PC-3 (cell line): ENCODE measurements around the gene UBE2E2. TPM values are rescaled to one million over a fixed set of nuclear protein-coding genes. Genes with fewer than 3 reads are reported as not detected.

Source experiments
- ATAC-seq: fragments of 200-7000 bp; cut with Tn5 transposase; 2 replicates; pipeline ENCODE4 v1.9.1; 2020; ENCODE audit warnings: mild to moderate bottlenecking, moderate library complexity
- BruUV-seq: library from RNA; stranded (reverse); fragments of 400-500 nt; replicated peaks from 2 replicates; lab custom pipeline; 2021; lab: Mats Ljungman, UMichigan
- CTCF ChIA-PET: fragments of 300-600 bp; sonication (Branson Sonifier 250); formaldehyde crosslinking; loops from one replicate; lab custom pipeline; 2022; ENCODE audit warnings: antibody characterized with exemption; lab: Charles Lee
- POLR2A ChIA-PET: fragments of 300-600 bp; sonication (Branson Sonifier 250); formaldehyde crosslinking; loops from one replicate; lab custom pipeline; 2022; ENCODE audit warnings: antibody characterized with exemption; ENCODE audit not compliant: unreplicated experiment; lab: Charles Lee
- DNase-seq: peaks from one replicate; pipeline ENCODE4 v3.0.0-alpha.2; 2015
- H2AFZ ChIP-seq: fragments of 300-600 bp; sonication (generic); 2 replicates; pipeline ENCODE4 v1.6.0; 2016; ENCODE audit warnings: antibody characterized with exemption, low read length
- H3F3A ChIP-seq: fragments of 300-600 bp; sonication (generic); one replicate; pipeline ENCODE4 v1.6.0; 2017; ENCODE audit warnings: antibody characterized with exemption, low read length, control low read depth, mild to moderate bottlenecking; ENCODE audit not compliant: unreplicated experiment
- H3K27ac ChIP-seq: fragments of 300-600 bp; sonication (generic); 2 replicates; pipeline ENCODE4 v1.5.1; 2016; ENCODE audit warnings: mild to moderate bottlenecking, low read length
- H3K27me3 ChIP-seq: fragments of 300-600 bp; sonication (generic); 2 replicates; pipeline ENCODE4 v1.6.1; 2016; ENCODE audit warnings: low read length, mixed read lengths
- H3K36me3 ChIP-seq: fragments of 300-600 bp; sonication (generic); 2 replicates; pipeline ENCODE4 v1.6.1; 2016; ENCODE audit warnings: low read depth, mixed run types, low read length, mixed read lengths
- H3K4me1 ChIP-seq: fragments of 300-600 bp; sonication (generic); 2 replicates; pipeline ENCODE4 v1.5.1; 2016; ENCODE audit warnings: low read length; ENCODE audit not compliant: insufficient read depth
- H3K4me2 ChIP-seq: fragments of 300-600 bp; sonication (generic); 2 replicates; pipeline ENCODE4 v1.6.0; 2016; ENCODE audit warnings: low read length
- H3K4me3 ChIP-seq: fragments of 300-600 bp; sonication (generic); 2 replicates; pipeline ENCODE4 v1.5.1; 2016; ENCODE audit warnings: mild to moderate bottlenecking, low read length, mixed read lengths
- H3K79me2 ChIP-seq: fragments of 300-600 bp; sonication (generic); 2 replicates; pipeline ENCODE4 v1.6.1; 2017; ENCODE audit warnings: low read length, mixed read lengths
- H3K9ac ChIP-seq: fragments of 300-600 bp; sonication (generic); 2 replicates; pipeline ENCODE4 v1.6.0; 2016; ENCODE audit warnings: mild to moderate bottlenecking, low read length
- H3K9me2 ChIP-seq: fragments of 300-600 bp; sonication (generic); replicated peaks from 2 replicates; pipeline ENCODE4 v1.6.1; 2016; ENCODE audit warnings: mixed run types, low read length, mixed read lengths
- H3K9me3 ChIP-seq: fragments of 300-600 bp; sonication (generic); 2 replicates; pipeline ENCODE4 v1.6.1; 2016; ENCODE audit warnings: low read length, mixed read lengths
- H4K20me1 ChIP-seq: fragments of 300-600 bp; sonication (generic); 2 replicates; pipeline ENCODE4 v1.6.1; 2016; ENCODE audit warnings: low read length, mixed read lengths
- EZH2 ChIP-seq: fragments of 300-600 bp; sonication (generic); IDR thresholded peaks from one replicate; pipeline ENCODE4 v1.6.1; 2017; ENCODE audit warnings: antibody characterized with exemption, mild to moderate bottlenecking, low read length; ENCODE audit not compliant: unreplicated experiment
- EZH2phosphoT487 ChIP-seq: fragments of 300-600 bp; sonication (generic); IDR thresholded peaks from 2 replicates; pipeline ENCODE4 v1.6.1; 2018; ENCODE audit warnings: mild to moderate bottlenecking, antibody characterized with exemption, low read length, borderline replicate concordance
- intact Hi-C: fragments of 100-400 bp; cut with micrococcal nuclease; formaldehyde crosslinking; loops from 2 replicates; pipeline ENCODE4 v1.9.0; 2023
- total RNA-seq: library from RNA; depleted of rRNA; stranded (reverse); fragments of >200 nt; gene quantifications from 2 replicates; pipeline ENCODE4 v1.2.3, GENCODE V29; 2014
- TF ChIP-seq, protein P1 (sequence below): fragments of 300-600 bp; sonication (generic); conservative IDR thresholded peaks from 2 replicates; pipeline ENCODE4 v1.5.1; 2017; ENCODE audit warnings: antibody characterized with exemption, low read depth, mild to moderate bottlenecking, low read length

The UBE2E2 gene
- total RNA-seq, 1 experiment from 2014 or later: 25.6 TPM

DNA sequence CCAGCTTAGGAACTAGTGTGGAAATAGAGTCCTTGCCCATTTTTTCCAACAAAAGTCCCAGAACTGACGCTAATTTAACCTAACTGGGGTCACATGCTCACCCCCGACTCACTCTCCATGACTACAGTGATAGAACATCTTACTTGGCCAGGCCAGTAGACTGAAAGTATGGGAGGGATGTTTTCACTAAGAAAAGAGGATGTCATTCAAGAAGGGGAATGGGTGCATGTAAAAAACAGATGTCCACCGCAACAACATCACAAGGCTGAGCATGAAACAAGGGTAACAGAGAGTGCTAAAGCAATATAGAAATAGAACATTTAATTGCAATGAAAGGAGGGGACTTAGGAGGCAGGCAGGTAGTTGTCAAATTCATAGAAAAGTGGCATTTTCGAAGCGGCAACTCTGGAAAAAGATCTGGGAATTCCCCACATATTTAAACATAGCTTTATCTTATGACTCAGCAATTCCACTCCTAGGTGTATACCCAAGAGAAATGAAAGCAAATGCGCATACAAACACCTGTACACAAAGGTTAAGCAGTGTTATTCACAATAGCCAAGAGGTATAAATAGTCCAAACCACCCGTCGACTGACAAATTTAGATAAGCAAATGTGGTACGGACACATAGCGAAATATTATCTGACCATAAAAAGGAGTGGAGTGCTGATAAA, 41.1 kb upstream of the UBE2E2 start:
- Histone ChIP-seq H3K79me2 (no peaks in the 10 kb centered on the region), H3K9me2 (no peaks in the 10 kb centered on the region), H3K4me2 (peak overlapping the region; percentile 60), H3K9me3 (no peaks in the 10 kb centered on the region), H3K27me3 (no peaks in the 10 kb centered on the region), H3K4me1 (peaks cover 43% of the 10 kb centered on the region), H3F3A (no peaks in the 10 kb centered on the region), H3K4me3 (peak overlapping the region; percentile 38), H3K9ac (peak overlapping the region; percentile 3), H3K36me3 (no peaks in the 10 kb centered on the region), H4K20me1 (no peaks in the 10 kb centered on the region), H2AFZ (peak overlapping the region; percentile 17), H3K27ac (peak overlapping the region; percentile 37)
- ATAC-seq: peak; percentile 67
- no peak for TF ChIP-seq EZH2phosphoT487
- TF ChIP-seq, protein P1, sequence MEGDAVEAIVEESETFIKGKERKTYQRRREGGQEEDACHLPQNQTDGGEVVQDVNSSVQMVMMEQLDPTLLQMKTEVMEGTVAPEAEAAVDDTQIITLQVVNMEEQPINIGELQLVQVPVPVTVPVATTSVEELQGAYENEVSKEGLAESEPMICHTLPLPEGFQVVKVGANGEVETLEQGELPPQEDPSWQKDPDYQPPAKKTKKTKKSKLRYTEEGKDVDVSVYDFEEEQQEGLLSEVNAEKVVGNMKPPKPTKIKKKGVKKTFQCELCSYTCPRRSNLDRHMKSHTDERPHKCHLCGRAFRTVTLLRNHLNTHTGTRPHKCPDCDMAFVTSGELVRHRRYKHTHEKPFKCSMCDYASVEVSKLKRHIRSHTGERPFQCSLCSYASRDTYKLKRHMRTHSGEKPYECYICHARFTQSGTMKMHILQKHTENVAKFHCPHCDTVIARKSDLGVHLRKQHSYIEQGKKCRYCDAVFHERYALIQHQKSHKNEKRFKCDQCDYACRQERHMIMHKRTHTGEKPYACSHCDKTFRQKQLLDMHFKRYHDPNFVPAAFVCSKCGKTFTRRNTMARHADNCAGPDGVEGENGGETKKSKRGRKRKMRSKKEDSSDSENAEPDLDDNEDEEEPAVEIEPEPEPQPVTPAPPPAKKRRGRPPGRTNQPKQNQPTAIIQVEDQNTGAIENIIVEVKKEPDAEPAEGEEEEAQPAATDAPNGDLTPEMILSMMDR: no peak
- TF ChIP-seq EZH2: no peak
- no TSS peak for BruUV-seq
- DNase-seq: peak; percentile 73
- intact Hi-C loops: loop anchor here (2.0 to 10.0 kb wide), 3 partner anchors 47 to 240 kb away; no protein-coding TSS in a partner anchor
- ChIA-PET CTCF (interaction anchor here (0.5 kb wide), 1 partner anchor 202 kb away, joined by 4 read pairs; no protein-coding TSS in a partner anchor), POLR2A (no interaction called here)

- CTCF ChIA-PET: interaction anchor here (0.6 kb wide), 1 partner anchor 594 kb away, joined by 3 read pairs; no protein-coding TSS in a partner anchor
- Histone ChIP-seq H3K4me2 (peak overlapping the region; percentile 60), H3F3A (no peaks in the 10 kb centered on the region), H3K9ac (no peak overlapping the region), H3K4me1 (peaks cover 43% of the 10 kb centered on the region), H3K27ac (peak overlapping the region; percentile 37; the same call in 1 of the 2 replicates), H3K4me3 (no peak overlapping the region), H2AFZ (no peak overlapping the region), H4K20me1 (no peaks in the 10 kb centered on the region), H3K9me2 (no peaks in the 10 kb centered on the region), H3K36me3 (no peaks in the 10 kb centered on the region), H3K79me2 (no peaks in the 10 kb centered on the region), H3K9me3 (no peaks in the 10 kb centered on the region), H3K27me3 (no peaks in the 10 kb centered on the region)
- POLR2A ChIA-PET: no interaction called here
- intact Hi-C loops: loop anchor here (5.0 to 10.0 kb wide), 2 partner anchors 198 to 241 kb away; no protein-coding TSS in a partner anchor
- no TSS peak for BruUV-seq
- DNase-seq (peak; percentile 75), ATAC-seq (peak; percentile 37)
- TF ChIP-seq EZH2phosphoT487 (no peak), EZH2 (no peak)
- TF ChIP-seq, protein P1: no peak
Measured at GRCh38 chr3:23162934-23163333, 40.2 kb upstream of the UBE2E2 start.

DNA sequence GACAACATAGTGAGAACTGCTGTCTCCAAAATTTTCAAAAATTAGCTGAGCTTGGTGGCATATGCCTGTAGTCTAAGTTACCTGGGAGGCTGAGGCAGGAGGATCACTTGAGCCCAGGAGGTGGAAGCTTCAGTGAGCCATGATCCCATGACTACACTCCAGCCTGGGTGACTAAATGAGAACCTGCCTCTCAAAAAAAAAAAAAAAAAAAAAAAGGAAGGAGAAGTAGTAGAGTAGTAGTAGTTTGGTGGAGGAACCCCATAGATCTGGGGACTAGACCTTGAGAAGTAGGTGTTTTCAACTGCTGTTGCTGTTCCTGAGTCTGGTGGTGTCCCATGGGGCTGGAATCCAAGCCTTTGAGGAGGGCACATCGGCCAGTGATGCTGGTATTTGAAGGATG, 38.4 kb upstream of the UBE2E2 start:
- no peaks in the 10 kb centered on the region for H3K79me2 ChIP-seq
- H4K20me1 ChIP-seq: no peaks in the 10 kb centered on the region
- peaks cover 36% of the 10 kb centered on the region for H3K4me1 ChIP-seq
- no peaks in the 10 kb centered on the region for H3K27me3 ChIP-seq
- DNase-seq: no peak
- no peaks in the 10 kb centered on the region for H3K36me3 ChIP-seq
- H3K9me2 ChIP-seq: no peaks in the 10 kb centered on the region
- H3F3A ChIP-seq: no peaks in the 10 kb centered on the region
- no peak overlapping the region for H2AFZ ChIP-seq
- no peak overlapping the region for H3K27ac ChIP-seq
- TF ChIP-seq, protein P1: no peak
- TF ChIP-seq EZH2phosphoT487: no peak
- TF ChIP-seq EZH2: no peak
- H3K9ac ChIP-seq: no peak overlapping the region
- intact Hi-C loops: loop anchor here (5.0 to 10.0 kb wide), 2 partner anchors 200 to 242 kb away; no protein-coding TSS in a partner anchor
- no peak overlapping the region for H3K4me3 ChIP-seq
- no TSS peak for BruUV-seq
- H3K4me2 ChIP-seq: no peak overlapping the region
- H3K9me3 ChIP-seq: no peaks in the 10 kb centered on the region
- ATAC-seq: no peak
- ChIA-PET CTCF (interaction anchor here (0.6 kb wide), 1 partner anchor 270 kb away, joined by 3 read pairs; no protein-coding TSS in a partner anchor), POLR2A (no interaction called here)
